Memory B cell (primary cell): ENCODE measurements around the gene SPC24.
"Not testable (repeated sequence)": the region's sequence is repeated elsewhere in the genome, so short reads cannot be mapped to it uniquely, and the experiment has no call there.

Source experiments
- ATAC-seq: fragments of 150-1000 bp; cut with Tn5 transposase; 2 replicates; pipeline ENCODE4 v1.10.0; 2021; ENCODE audit warnings: low read depth, mild to moderate bottlenecking, moderate library complexity
- DNase-seq, 2 donors: peaks; one replicate each; pipeline ENCODE4 v3.0.0; 2022; ENCODE audit warnings: low spot score in 2 of 2
- H3K27ac Mint-ChIP-seq: one replicate; pipeline ENCODE4 v1.8.0; 2022; ENCODE audit warnings: mild to moderate bottlenecking, moderate library complexity, mixed read lengths
- H3K27me3 Mint-ChIP-seq: one replicate; pipeline ENCODE4 v1.8.0; 2022; ENCODE audit warnings: mixed read lengths
- H3K36me3 Mint-ChIP-seq: one replicate; pipeline ENCODE4 v1.8.0; 2022; ENCODE audit warnings: mild to moderate bottlenecking, mixed read lengths
- H3K4me1 Mint-ChIP-seq: one replicate; pipeline ENCODE4 v1.8.0; 2022; ENCODE audit warnings: mixed read lengths
- H3K4me3 Mint-ChIP-seq: one replicate; pipeline ENCODE4 v1.8.0; 2022; ENCODE audit warnings: mild to moderate bottlenecking, moderate library complexity, mixed read lengths
- H3K9me3 Mint-ChIP-seq: one replicate; pipeline ENCODE4 v1.8.0; 2022; ENCODE audit warnings: mixed read lengths

The SPC24 gene

GRCh38 chr19:11196406-11197287, 41.1 kb upstream of the SPC24 start:
- Mint-ChIP-seq H3K27me3 (peaks cover 16% of the 10 kb centered on the region), H3K36me3 (peaks cover 1% of the 10 kb centered on the region), H3K4me3 (peak overlapping the region; percentile 81), H3K27ac (no peak overlapping the region), H3K9me3 (no peaks in the 10 kb centered on the region), H3K4me1 (peaks cover 13% of the 10 kb centered on the region)
- peak in 1 of 2 donors; percentile 32 for DNase-seq
- no peak for ATAC-seq

DNA sequence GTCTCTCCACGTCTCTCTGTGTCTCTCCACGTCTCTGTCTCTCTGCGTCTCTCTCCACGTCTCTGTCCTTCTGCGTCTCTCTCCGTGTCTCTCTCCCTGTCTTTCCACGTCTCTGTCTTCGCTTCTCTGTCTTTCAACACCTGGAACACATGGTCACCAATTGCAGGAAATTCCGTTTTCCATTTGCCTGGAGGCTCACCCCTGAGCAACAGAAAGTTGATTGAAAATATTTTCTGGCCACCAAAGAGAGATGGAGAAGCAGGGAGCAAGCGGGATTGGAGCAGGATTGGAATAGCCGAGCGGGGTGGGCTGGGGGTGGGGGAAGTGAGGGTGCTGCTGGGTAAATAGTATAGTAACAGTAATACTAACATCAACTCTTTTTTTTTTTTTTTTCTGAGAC, 40.1 kb upstream of the SPC24 start:
- Mint-ChIP-seq H3K36me3 (peaks cover 1% of the 10 kb centered on the region), H3K27ac (no peak overlapping the region)

DNA sequence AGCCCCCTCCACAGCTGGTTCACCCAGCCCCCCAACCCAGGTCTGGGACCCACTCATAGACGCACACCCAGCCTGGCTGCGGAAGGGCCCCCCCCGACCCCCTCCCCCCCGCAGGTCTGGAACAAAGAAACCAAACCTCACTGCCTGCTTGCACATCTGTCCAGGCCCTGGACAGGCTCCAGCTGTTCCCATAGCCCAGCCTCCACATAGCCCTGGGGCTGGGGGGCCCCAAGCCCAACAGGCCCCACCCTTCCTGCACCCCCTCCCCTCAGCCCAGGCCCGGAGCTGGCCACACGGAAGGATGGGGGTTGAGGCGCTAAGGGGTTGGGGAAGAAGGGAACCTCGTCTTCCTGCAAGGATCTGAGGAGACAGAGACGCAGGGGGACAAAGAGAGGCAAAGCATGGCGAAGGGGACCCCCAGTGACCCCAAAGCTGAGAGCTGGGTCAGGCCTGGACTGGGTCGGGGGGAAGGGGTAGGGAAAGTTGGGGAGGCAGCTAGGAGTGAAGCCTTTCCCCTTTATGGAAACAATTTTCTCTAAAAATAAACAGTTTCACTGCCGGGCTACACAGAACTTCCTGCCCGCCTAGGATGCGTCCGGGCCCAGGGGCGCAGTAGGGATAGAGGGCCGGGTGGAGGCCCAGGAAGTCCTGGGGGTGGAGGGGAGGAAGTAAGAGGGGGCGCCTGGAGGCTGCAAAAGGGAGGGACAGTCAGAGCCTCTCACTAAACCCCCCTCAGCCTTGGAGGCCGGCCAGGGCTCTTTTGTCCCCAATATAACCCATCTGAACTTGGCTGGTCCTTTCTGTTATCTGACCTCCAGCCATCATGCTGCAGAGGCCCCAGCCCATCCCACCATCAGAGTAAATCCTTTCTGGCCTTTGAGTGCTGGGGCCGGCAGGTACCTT, 39.3 kb upstream of the SPC24 start:
- ATAC-seq (no peak), DNase-seq (no peak)
- H3K27me3 Mint-ChIP-seq: peaks cover 16% of the 10 kb centered on the region
- no peak overlapping the region for H3K4me3 Mint-ChIP-seq
- H3K4me1 Mint-ChIP-seq: peaks cover 13% of the 10 kb centered on the region
- H3K9me3 Mint-ChIP-seq: no peaks in the 10 kb centered on the region
- no peak overlapping the region for H3K27ac Mint-ChIP-seq
- peaks cover 1% of the 10 kb centered on the region for H3K36me3 Mint-ChIP-seq

More for the DNA sequence above, 40.1 kb upstream of the SPC24 start:
- H3K4me3 Mint-ChIP-seq: peak overlapping the region; percentile 9
- H3K9me3 Mint-ChIP-seq: no peaks in the 10 kb centered on the region
- H3K27me3 Mint-ChIP-seq: peaks cover 16% of the 10 kb centered on the region
- H3K4me1 Mint-ChIP-seq: peaks cover 13% of the 10 kb centered on the region
- no peak for ATAC-seq
- no peak for DNase-seq

DNA sequence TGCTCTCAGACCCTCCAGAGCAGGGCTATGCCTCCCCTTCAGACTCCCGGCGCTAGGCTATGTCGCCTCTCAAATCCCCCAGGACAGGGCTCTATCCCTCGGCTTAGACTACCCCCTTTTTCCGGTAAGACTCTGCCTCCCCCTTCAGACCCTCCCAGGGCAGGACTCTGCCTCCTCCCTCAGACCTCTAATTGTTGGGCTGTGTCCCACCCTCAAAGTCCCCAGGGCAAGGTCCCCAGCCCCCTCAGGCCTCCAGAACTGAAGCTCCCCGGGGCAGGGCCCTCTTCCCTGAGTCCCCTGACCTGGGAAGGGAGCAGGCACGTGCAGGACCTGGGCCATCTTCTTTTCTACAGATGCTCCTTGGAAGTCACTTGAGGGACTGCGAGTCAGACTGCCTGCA, 38.6 kb upstream of the SPC24 start:
- Mint-ChIP-seq H3K27me3 (peaks cover 16% of the 10 kb centered on the region), H3K27ac (no peak overlapping the region), H3K36me3 (peaks cover 1% of the 10 kb centered on the region), H3K9me3 (no peaks in the 10 kb centered on the region), H3K4me1 (peaks cover 13% of the 10 kb centered on the region), H3K4me3 (no peak overlapping the region)
- no peak for DNase-seq
- ATAC-seq: no peak

DNA sequence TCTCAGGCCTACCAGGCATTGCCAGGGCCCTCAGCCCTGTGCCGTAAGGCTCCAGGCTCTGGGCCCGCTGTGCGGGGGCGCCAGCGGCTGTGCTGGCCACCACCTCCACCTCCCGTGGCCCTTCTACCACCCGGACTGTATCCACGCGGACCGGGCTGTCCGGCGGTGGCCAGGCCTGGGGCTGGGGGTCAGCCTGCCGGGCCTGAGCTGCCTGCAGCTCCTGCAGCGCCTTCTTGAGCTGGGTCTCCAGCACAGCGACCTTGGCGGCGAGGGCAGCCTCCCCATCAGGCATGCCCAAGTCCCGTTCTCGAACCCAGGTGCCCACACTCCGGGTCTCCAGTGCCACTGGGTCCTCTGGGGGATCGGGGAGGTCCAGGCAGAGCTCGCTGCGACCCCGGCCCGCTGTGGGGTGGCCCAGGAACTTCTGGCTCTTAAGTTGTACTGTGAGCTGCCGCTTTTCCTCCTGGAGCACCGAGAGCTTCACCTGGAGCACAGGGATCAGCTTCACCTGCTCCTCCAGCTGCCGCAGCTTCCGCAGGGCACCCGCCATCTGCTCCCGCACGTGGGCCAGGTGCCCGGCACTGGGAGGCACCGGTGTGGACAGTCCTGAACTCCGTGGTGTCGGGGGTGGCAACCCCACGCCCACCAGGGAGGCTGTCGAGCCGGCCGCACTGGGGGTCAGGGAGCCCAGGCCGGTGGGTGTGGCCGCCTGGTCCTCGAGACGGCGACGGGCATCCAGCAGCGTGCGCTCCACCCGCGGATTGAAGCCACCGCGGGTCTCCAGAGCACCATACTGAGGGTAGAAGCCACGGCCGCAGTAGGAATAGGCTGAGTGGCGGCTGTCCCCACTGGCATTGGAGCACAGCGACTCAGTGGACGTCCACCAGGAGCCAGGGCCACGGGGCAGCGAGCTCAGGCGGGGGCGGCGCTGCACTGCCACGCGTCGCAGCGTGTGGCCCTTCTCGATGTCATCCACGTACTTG, 37.7 kb upstream of the SPC24 start:
- Mint-ChIP-seq H3K27ac (no peak overlapping the region), H3K27me3 (peaks cover 16% of the 10 kb centered on the region), H3K36me3 (peaks cover 1% of the 10 kb centered on the region), H3K4me1 (peaks cover 13% of the 10 kb centered on the region), H3K4me3 (no peak overlapping the region), H3K9me3 (no peaks in the 10 kb centered on the region)
- DNase-seq (no peak), ATAC-seq (no peak)

- Mint-ChIP-seq H3K36me3 (peaks cover 1% of the 10 kb centered on the region), H3K4me1 (peaks cover 8% of the 10 kb centered on the region), H3K27ac (no peak overlapping the region), H3K27me3 (peaks cover 13% of the 10 kb centered on the region), H3K9me3 (no peaks in the 10 kb centered on the region), H3K4me3 (no peak overlapping the region)
- no peak for DNase-seq
- peak; percentile 45 for ATAC-seq
These were observed 36.4 kb upstream of the SPC24 start for GRCh38 chr19:11191934-11192333.

DNA sequence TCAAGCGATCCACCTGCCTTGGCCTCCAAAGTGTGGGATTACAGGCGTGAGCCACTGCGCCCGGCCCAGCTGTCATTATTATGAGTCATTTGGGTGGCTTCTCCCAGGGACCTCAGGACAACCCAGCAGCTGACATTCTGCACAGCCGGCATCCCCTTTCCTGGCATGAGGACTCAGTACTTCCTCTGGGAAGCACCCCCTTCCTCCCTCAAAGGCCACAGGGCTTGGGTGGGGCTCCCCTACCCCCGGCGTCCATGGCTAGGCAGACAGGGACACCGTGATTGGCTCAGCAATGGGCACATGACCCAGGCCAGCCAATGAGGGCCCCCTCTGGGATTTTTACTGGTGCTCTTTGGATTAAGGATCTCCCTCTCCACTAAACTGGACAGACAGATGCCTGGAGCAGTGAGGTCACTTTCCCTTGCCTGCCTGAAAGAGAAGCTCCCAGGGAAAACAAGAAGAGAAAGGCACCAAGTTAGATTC, 35.7 kb upstream of the SPC24 start:
- H3K4me1 Mint-ChIP-seq: peaks cover 3% of the 10 kb centered on the region
- DNase-seq (no peak), ATAC-seq (no peak)
- peaks cover 14% of the 10 kb centered on the region for H3K27me3 Mint-ChIP-seq
- H3K27ac Mint-ChIP-seq: no peak overlapping the region
- H3K36me3 Mint-ChIP-seq: no peaks in the 10 kb centered on the region
- H3K4me3 Mint-ChIP-seq: no peak overlapping the region
- no peaks in the 10 kb centered on the region for H3K9me3 Mint-ChIP-seq

DNA sequence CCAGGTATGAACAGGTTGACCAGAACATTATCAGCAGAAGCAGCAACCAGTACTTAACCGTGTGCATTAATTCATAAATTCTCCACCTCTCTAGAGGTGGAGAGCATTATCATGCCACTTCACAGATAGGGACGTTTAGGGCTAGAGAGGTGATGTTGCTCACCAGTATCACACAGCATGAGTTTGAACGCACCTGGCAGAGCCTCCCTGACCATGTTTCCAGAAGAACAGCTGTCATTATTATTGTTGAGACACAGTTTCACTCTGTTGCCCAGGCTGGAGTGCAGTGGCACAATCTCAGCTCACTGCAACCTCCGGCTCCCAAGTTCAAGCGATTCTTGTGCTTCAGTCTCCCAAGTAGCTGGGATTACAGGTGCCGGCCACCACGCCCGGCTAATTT, 34.9 kb upstream of the SPC24 start:
- Mint-ChIP-seq H3K4me1 (peaks cover 1% of the 10 kb centered on the region), H3K9me3 (no peaks in the 10 kb centered on the region), H3K27ac (no peak overlapping the region), H3K36me3 (no peaks in the 10 kb centered on the region), H3K4me3 (no peak overlapping the region), H3K27me3 (peaks cover 14% of the 10 kb centered on the region)
- no peak for ATAC-seq
- no peak for DNase-seq

- H3K4me1 Mint-ChIP-seq: no peaks in the 10 kb centered on the region
- H3K27ac Mint-ChIP-seq: no peak overlapping the region
- H3K27me3 Mint-ChIP-seq: peaks cover 13% of the 10 kb centered on the region
- no peaks in the 10 kb centered on the region for H3K36me3 Mint-ChIP-seq
- no peak overlapping the region for H3K4me3 Mint-ChIP-seq
- no peak for DNase-seq
- H3K9me3 Mint-ChIP-seq: no peaks in the 10 kb centered on the region
- no peak for ATAC-seq
These were observed 31.9 kb upstream of the SPC24 start for GRCh38 chr19:11187441-11187840.

GRCh38 chr19:11182994-11183393, 27.4 kb upstream of the SPC24 start:
- DNase-seq: no peak
- no peaks in the 10 kb centered on the region for H3K36me3 Mint-ChIP-seq
- ATAC-seq: no peak
- H3K9me3 Mint-ChIP-seq: no peaks in the 10 kb centered on the region
- H3K4me3 Mint-ChIP-seq: no peak overlapping the region
- peaks cover 21% of the 10 kb centered on the region for H3K27me3 Mint-ChIP-seq
- no peak overlapping the region for H3K27ac Mint-ChIP-seq
- H3K4me1 Mint-ChIP-seq: peaks cover 9% of the 10 kb centered on the region

GRCh38 chr19:11181488-11181887, 25.9 kb upstream of the SPC24 start:
- no peak overlapping the region for H3K27ac Mint-ChIP-seq
- ATAC-seq: no peak
- DNase-seq: no peak
- H3K36me3 Mint-ChIP-seq: no peaks in the 10 kb centered on the region
- H3K4me3 Mint-ChIP-seq: no peak overlapping the region
- H3K9me3 Mint-ChIP-seq: no peaks in the 10 kb centered on the region
- peaks cover 9% of the 10 kb centered on the region for H3K4me1 Mint-ChIP-seq
- H3K27me3 Mint-ChIP-seq: peaks cover 23% of the 10 kb centered on the region

DNA sequence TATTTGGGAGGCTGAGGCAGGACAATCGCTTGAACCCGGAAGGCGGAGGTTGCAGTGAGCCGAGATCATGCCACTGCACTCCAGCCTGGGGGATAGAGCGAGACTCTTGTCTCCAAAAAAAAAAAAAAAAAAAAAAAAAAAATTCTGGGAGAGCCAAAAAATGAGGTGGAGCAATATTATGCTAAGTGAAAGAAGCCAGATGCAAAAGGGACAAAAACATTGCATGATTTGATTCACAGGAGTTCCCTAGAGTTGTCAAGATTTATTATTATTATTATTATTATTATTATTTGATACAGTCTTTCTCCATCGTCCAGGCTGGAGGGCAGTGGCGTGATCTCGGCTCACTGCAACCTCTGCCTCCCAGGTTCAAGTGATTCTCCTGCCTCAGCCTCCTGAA, 25.4 kb upstream of the SPC24 start:
- not testable (repeated sequence) for H3K4me1 Mint-ChIP-seq, H3K36me3 Mint-ChIP-seq, H3K9me3 Mint-ChIP-seq, ATAC-seq, DNase-seq, H3K4me3 Mint-ChIP-seq, H3K27ac Mint-ChIP-seq
- H3K27me3 Mint-ChIP-seq: peaks cover 20% of the 10 kb centered on the region

DNA sequence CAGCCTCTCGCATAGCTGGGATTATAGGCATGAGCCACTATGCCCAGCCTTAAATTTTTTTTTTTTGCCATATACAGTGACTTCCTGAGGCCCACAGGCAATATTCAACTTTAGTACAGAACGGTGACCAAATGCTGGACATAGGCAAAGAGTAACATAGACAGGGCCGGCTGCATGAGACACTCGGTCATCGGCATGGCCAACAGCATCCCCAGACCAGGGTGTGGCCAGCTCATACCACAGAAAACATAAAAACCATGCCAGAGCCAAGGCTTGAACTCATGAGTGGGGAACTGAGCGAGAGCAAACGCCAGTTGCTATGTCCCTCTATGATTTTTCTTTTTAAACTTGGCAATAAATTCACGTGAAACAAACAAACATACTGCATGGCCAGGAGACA, 24.8 kb upstream of the SPC24 start:
- Mint-ChIP-seq H3K27ac (no peak overlapping the region), H3K4me3 (peak overlapping the region; percentile 66)
- no peak for DNase-seq

More for the DNA sequence above, 24.8 kb upstream of the SPC24 start:
- ATAC-seq: no peak
- no peaks in the 10 kb centered on the region for H3K9me3 Mint-ChIP-seq
- H3K27me3 Mint-ChIP-seq: peaks cover 19% of the 10 kb centered on the region
- peaks cover 9% of the 10 kb centered on the region for H3K4me1 Mint-ChIP-seq
- no peaks in the 10 kb centered on the region for H3K36me3 Mint-ChIP-seq
